NCI-H2227 (cell line): ENCODE data around the gene AOPEP.

Experiments used
- DNase-seq: peaks from one replicate; lab custom pipeline; 2025; ENCODE audit not compliant: unreplicated experiment; lab: John Stamatoyannopoulos, UW

AOPEP gene

GRCh38 chr9:94983552-94983951 is 257.1 kb downstream of the AOPEP start:
- no peak for DNase-seq

GRCh38 chr9:94984891-94985476 is 258.5 kb downstream of the AOPEP start:
- no peak for DNase-seq

DNA sequence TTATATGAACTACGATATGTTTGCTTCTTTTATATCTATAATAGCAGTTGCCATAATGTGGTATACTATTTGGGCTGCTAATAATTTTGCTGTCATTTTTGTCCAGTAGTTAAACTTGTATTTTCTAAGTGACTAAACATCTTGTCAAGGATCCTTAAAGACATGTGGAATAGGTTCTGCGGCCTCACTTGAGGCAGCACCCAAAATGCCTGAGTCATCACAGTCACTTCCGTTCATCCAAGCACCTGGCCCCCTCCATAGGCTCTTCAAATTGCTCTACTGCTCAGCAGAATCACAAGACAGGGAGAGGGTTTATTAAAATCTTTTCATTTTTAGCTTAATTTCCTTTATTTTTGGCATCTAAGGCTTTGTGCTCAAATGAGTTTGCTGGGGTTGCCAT is 259.1 kb downstream of the AOPEP start:
- DNase-seq: no peak

DNA sequence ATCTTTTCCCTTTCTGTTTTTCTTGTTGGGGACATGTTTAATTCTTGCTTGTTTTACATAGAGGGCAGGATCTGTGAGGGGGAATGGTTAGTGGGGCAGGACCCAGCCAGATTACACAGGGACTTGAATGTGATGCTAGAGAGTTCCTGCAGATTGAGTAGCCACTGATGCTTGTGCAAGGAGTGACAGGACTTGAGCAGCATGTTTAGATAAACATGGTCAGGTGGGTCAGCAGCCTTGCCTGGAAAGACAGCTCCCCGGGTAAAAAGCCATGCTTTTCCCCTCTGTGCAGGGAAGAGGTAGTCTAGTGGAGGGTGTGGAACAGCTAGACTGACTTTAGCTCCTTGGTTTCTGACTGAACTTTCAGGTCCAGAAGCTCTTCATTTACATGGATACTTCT is 261.2 kb downstream of the AOPEP start:
- no peak for DNase-seq

- DNase-seq: no peak
Observed at GRCh38 chr9:94990897-94991561, 264.5 kb downstream of the AOPEP start.

DNA sequence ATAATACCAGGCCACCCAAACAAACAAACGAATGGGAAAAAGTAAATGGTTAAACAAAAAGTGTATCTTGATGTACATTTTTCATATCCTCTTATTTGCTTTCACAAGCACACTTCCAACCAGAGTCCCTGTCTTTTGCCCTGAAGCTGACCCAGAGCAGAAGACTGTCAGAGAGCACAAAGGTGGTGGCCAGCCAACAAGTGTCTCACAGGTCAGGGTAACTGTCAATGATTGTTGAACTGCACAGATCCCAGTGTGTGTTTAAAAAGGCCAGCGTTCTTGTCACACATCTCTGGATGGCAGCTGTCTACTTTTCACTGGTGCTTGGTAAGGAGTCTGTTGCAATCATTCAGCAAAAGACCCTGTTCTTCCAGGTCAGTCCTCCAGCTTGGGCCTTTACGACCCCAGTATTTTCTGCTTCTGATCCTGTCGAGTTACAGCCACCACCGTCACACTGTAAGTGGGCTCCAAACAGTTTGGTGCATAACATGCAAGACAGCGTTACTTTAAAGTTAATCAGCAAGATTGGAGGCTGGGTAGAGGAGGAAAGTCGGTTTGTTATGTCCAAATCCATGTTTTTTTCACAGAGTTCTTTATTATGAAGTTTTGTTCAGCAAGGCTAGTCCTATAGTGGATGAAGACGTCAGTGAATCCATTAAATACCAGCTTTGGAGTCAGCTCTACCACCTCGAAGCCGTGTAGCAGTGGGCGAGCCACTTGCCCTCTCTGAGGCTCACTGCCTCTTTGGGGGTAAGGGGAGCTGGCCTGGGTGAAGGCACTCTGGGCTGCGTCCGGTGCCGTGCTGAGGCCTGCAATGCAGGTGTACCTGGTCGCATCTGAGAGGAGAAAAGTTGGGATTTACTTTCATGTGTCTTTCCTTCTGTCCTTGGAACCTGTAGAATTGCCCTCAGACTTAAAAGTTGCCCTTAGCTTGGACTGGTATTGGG is 265.7 kb downstream of the AOPEP start:
- DNase-seq: no peak

DNA sequence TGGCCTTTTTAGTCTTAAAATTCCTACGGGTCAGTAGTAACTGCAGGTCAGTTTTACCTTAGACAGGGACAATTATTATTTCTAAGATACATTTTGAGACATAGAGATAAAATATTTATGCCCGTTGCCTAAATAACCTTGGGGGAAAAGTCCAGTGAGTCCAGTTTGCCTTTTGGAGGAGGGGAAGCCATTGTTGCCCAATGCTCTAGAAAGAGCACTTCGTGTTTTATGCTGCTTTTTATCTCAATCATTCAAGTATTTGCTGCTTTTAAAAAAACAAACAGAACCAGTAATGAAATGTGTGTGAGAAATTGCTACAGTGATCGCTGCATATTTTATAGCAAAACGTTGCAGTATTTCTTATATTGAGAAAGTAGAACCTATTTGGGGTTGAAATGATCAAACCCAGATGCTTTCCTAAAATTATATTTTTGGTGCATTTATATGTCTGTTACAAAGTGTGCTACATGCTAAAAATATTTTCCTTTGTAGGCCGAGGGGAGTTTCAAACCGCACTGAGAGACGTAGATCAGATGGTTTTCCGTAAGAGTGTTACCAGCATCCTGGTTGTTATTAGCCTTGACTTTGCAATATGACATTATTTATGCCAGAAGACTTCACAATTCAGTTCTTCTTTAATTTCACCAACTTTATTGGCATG is 266.8 kb downstream of the AOPEP start:
- no peak for DNase-seq

DNA sequence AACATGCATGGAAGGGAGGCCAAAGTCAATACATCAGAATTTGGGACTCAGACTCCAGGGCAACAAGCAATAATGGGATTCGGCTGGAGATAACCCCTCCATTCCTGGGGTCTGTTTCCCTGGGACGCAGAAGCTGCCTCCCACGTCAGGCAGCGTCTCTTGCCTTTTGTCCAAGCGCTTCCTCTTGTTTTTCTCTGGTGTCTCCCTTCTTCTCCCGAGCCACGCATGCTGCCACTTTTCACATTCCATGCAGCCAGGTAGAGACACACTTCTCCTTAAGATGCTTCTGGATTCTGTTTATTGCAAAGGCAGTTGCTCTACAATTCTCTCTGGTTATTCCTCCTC is 267.3 kb downstream of the AOPEP start:
- no peak for DNase-seq

DNA sequence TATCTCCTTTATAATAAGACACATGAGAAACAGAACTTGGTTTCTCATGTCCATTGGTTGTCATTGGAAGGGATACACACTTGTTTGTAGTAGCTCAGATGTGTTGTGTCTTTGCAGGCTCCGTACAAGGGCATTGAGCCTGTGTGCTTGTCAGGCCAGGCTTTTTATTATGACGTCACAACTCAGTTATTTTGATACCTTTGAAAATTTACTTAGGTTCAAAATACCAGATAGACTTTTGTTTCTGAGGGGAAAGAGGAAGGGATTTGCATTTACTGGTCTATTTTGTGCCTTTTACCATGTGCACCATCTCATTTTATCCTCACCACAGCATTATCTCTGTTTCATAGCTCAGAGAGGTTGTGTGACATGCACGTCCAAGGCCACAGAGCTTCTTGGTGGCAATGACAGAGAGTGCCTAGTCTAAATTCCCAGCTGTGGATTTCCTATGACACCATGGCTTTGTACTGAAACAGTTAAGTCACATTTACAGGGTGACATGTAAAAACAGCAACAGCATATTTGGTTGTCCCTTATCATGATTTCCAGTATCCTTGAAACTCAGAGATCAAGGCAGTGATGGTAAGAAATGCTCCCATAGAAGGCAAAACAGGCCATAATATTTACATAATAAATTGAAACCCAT is 268.7 kb downstream of the AOPEP start:
- no peak for DNase-seq

DNA sequence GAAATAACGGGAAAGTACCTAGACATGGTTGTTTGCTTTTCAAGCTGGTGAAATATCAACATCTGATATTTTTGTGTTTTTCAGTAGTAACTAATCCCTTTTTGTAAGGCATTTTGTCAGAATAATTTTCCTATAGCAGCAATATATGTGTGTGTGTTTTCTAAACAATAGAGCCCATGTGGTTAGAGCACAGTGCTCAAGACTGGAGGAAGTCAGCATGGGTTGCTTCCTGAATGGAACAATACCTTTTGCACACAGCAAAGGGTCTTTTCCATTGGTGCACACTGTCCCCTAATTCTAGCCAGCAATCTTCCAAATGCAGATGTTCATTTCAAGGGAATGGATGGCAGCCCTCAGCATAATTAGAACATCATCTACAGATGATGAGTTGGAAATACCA is 270.1 kb downstream of the AOPEP start:
- DNase-seq: no peak

DNA sequence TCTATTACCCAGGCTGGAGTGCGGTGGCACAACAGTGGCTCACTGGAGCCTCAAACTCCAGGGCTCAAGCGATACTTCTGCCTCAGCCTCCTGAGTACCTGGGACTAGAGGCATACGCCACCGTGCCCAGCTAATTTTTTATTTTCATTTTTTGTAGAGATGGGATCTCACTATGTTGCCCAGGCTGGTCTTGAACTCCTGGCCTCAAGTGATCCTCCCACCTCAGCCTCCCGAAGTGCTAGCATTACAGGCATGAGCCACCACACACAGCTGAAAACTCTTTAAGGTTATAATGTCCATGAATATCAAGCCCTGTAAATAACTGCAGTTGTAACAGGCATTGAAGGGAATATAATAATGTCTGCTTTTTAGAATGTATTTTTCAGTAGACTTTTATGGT is 271.2 kb downstream of the AOPEP start:
- no peak for DNase-seq

GRCh38 chr9:94999832-95000231 is 273.3 kb downstream of the AOPEP start:
- DNase-seq: no peak

- DNase-seq: no peak
Observed at GRCh38 chr9:95000821-95001220, 274.3 kb downstream of the AOPEP start.

DNA sequence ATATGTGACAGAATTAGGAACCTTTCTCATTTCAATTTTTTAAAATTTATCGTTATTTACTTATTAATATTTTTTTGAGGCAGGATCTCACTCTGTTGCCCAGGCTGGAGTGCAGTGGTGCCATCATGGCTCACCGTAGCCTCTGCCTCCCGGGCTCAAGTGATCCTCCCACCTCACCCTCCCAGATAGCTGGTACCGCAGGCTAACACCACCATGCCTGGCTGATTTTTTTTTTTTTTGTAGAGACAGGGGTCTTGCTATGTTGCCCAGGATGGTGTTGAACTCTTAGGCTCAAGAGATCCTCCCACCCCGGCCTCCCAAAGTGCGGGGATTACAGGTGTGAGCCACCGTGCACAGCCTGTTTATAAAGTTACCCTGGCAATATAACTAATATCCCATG is 275.2 kb downstream of the AOPEP start:
- no peak for DNase-seq

DNA sequence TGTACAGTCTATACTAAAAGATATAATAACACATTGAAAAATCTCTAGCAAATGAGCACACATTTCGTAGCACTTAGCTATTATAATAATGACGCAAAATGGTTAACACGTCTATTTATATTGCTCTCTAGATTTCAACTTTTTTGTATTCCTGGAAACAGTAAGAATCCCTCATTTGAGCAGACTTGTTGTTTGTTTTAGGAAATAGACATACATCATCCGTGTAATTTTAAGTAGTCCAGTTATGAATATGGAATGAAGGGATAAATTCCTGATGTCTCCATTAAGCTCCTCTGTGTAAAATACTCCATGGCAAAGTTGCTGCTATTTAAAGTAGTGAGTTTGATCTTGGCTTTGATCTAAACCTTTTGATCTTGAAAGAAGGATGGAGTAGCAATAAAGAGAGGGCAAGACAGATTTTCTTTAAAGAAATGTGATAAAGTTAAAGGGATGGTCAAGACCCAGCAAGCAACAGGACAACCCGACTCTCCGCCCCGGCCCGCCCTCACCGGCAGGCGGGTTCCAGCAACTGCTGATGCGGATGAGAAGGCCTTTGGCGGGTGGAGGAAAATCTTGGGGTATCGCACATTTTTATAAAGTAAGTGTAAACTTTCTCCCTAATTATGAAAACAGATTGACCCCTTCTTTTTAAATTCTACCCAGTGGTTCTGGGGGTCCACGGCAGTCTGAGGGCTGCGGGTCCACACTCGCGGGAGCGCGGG is 277.4 kb downstream of the AOPEP start:
- peak; percentile 49 for DNase-seq

DNA sequence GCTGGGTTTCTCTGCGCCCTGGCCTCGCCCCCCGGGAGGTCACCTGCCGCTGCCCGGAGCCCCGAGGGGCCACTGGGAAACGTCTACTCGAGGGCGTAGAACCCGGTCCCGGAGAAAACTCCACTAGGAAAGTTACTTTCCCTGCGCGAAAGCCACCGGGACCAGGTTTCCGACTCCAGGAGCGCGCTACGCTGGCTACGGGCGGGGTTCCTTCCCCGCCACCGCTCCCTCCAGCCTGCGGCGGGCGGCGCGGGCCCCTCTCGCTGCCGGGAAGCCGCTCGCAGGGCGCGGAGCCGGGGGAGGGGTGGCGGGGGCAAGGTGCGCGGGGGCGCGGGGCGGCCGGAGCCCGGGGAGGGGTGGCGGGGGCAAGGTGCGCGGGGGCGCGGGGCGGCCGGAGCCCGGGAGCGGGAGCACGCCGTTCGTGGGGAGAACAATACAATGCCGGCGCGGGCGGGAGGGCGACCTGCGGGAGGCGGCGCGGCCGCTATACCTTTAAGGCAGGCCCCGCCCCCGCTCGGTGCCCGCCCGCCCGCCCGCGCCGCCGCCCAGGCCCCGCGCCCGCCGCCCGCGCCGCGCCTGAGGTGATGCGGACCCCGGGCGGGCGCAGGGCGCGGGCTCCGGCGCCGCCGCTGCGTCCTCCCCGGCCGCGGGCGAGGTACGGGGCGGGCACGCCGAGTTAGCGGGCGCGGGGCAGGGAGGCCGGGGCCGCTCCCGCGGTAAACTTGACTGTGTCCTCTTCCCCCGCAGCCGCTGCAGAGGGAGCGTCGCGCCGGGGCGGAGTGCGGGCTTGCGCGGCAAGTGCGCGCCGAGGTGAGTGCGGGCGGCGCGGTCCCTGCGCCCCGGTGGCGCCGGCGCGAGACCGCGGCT is 278.1 kb downstream of the AOPEP start:
- DNase-seq: peak; percentile 60

- DNase-seq: no peak
Observed at GRCh38 chr9:95005278-95006143, 279.0 kb downstream of the AOPEP start.

DNA sequence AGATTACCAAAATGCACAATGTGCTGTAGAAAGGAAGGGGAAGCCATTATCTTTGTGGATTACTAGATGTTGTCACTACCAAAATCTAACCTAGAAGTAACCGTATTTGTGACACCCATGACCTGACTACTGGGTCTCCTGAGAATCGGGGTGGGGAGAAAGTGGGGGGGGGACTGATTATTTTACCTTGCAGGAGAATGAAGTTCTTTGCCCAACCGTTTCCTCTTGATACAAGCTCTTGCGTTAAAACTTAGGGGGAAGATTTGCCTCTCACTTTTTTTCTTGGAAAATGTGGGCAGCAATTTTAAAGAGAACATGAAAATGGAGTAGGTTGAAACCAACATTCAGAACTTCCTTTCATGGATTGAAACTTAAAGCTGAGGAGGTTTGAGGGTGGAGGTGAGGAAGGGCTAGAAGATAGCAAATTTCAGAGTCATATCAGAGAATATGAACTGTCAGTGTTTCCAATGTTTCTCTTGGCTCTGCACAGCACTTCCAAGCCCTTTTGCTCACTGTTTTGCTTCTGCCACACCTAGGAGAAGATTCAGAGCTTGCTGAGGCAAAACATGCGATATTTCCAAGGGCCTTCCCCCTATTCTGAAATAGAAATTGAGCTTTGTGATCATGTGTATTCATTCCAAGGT is 280.8 kb downstream of the AOPEP start:
- no peak for DNase-seq
